Measurements from ENCODE around the gene DUSP1.
"Not testable (repeated sequence)": the region's sequence is repeated elsewhere in the genome, so short reads cannot be mapped to it uniquely, and the experiment has no call there.

DUSP1 gene

DNA sequence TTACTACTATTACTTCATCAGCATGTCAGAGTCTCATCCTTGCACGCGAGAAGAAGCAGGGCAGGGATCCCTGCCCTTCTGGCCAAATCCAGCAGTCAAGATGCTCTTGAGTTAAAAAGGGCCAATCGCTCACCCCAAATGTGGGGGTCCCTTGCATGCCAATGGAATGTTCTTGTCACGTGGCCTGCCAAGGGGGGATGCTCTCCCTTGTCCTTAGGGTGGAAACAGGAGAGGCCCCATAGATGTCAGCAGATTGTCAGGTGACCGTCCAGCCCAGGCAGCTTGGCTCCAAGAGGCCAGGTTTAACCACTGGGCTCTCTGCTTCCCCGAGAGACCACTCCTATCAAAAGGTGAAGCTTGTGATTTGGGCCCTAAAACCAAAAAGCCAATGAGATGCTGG, 25.3 kb upstream of the DUSP1 start:
- no peak for DNase-seq

DNA sequence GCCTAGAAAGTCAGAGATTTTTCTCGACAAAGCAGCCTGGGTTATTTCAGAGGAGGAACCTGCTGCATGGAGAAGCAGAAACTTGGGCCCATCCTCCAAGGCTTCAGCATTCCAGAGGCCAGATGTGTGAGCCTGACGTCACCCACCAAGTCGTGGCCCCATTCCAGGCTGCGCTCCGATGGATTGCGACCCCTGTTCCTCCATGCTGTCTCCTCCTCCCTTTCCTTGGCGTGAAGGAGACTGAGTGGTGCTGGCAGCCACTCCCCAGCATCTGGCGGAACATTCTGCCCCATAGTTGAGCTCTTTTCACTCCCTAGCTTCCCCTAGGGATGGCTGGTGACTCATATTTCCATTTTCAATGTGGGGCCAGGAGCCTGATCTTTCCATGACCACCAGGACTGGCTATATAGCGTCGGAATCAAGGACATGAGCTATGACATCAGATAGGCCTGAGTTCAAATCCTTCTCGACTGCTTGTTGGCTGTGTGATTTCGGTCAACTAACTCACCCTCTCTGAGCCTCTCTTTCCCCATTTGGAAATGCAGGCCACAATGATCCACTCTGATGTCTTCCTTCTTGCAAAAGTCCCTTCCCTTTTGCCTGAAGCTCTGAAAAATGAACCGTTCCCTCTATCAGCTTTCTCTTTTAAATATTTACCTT, 24.5 kb upstream of the DUSP1 start:
- DNase-seq = no peak

GRCh38 chr5:172793577-172794488, 22.8 kb upstream of the DUSP1 start:
- no peak for DNase-seq

- no peak for DNase-seq
Measured at GRCh38 chr5:172792701-172793570, 21.9 kb upstream of the DUSP1 start.

DNA sequence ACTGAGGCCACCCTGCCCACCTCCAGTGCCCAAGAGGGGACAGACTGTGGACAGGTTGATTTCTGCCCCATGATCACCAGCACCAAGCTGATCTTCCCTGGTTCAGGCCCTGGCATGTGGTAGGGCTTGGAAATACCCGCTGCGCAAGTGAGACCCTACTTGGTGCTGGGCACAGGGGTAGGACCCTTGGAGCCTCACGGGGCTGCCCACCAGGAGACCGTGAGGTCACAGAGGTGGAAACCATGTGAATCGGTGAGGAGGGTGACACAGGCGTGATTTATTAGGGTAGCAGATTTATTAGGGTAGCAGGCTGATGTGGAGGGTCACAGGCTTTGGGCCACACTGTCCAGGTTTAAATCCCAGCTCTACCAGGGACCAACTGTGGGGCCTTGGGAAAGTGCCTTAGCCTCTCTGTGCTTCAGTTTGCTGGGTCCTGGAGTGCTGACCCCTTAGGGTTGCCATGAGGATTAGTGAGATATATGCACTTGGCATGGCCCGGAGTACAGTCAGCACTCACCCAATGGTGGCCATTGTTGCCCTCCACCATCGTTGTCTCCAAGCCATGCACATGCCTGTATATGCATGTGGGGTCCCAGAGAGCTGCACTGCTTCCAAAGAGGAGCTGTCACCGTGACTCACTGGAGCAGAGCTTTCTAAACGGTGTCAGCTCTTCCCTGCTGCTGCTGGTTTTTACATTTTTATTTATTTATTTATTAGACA, 20.9 kb upstream of the DUSP1 start:
- DNase-seq = no peak

DNA sequence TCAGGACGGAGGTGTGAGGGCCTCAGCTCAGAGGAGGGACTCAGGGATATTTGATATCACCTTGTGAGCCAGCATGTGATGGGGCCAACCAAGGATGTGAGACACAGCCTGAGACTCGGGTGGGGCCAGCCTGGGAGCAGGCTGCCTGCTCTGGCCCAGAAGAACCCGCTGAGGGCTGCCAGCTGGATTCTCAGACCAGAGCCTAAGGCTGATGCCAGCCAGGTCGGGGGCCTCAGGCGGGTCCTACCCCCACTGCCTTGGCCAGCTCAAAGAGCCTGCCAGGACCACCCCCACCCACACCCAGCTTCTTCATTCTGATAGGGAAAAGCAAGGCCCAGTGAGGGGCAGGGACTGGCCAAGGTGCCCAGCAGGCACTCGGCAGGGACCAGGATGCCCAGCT, 20.3 kb upstream of the DUSP1 start:
- no peak for DNase-seq

DNA sequence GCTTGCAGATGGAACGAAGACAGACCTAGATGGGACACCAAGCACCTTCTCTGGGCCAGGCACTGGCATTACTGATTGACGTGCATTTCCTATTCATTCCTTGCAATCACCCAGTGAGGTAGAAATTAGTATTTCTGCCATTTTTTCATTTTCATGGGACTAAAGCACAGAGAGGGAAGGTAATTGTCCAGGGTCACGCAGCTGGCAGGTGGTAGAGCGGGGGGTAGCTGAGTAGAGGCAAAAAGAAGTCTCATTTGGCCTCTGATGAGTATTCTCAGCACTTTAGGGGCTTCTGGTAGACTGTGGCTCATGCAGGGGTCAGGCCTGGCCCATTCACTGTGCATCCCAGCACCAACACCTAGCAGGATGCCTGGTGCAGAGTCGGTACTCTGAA, 19.5 kb upstream of the DUSP1 start:
- no peak for DNase-seq

DNA sequence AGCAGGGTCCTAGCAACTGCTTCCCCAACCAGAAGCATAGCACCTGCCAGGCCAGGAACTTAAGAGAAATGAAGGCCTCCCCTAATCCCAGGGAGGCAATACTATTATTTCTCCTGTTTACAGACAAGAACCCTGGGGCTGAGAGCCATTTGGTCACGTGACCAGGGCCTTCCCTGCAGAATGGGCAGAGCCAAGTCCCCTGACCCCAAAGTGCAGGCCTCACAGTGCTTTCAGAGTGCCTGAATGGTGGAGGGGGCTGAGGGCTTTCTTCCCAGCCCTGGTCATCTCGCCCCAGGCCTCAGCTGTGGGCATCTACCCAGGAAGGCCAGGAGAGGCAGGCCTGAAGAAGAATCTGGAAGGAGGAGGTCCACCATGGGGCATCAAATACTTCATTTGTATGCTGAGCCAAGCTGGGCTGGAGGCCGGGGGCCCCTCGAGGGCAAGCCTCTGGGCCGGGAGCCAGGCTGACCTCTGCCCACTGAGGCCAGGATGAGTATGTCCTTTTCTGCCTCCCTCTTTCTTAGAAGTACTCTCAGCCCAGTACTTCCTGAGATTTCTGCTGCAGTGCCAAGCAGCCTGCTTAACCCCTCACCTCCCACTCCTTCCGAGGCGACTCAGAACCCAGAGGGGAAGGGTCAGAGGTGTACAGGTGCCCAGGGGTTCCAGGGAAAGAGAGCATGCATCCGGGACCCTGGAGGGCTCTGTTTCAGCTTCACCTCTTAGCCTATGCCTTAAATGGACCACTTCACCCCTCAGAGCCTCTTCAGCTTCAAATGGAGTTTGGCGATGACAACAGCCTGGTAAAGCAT, 18.9 kb upstream of the DUSP1 start:
- no peak for DNase-seq

GRCh38 chr5:172788771-172789686, 18.0 kb upstream of the DUSP1 start:
- DNase-seq = no peak

GRCh38 chr5:172787538-172787937, 16.5 kb upstream of the DUSP1 start:
- DNase-seq = not testable (repeated sequence)

DNA sequence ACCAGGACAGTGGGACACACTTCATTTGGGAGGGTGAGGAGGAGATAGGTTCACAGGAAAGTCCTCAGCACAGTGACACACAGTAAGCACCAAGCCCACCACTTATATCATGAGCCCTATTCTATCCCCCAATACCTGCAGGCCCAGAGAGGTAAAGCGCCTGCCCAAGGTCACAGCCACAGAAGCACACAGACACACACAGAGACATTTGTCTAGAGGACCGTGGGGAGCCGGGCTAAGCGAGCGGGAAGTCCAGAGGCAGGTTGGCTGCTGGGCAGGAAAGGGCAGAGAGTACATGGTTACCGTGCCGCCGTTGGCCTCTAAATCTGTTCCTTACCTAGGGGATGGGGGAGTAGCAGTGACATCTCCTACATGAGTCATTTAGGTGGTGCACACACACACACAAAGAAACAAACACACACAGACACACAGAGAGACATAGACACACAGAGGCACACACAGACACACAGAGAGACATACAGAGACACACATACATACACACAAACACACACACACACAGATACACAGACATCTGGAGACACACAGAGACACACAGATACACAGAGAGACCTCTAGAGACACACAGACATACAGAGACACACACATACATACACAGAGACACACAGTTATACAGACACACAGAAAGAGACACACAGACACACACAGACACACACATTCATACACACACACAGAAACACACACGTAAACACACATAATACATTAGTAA, 15.9 kb upstream of the DUSP1 start:
- DNase-seq = no peak

GRCh38 chr5:172785429-172786088, 14.6 kb upstream of the DUSP1 start:
- no peak for DNase-seq

- DNase-seq = not testable (repeated sequence)
Measured at GRCh38 chr5:172784162-172784561, 13.2 kb upstream of the DUSP1 start.

DNA sequence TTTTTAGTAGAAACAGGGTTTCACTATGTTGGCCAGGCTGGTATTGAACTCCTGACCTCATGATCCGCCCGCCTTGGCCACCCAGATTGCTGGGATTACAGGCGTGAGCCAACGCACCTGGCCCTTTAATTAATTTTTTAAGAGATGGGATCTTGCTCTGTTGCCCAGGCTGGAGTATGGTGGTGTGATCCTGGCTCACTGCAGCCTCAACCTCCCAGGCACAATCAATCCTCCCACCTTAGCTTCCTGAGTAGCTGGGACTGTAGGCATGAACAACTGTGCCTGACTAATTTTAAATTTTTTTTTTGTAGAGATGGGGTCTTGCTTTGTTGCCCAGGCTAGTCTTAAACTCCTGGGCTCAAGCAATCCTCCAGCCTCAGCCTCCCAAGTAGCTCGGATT, 12.3 kb upstream of the DUSP1 start:
- DNase-seq = not testable (repeated sequence)

GRCh38 chr5:172782169-172783039, 11.4 kb upstream of the DUSP1 start:
- DNase-seq = peak; percentile 20

DNA sequence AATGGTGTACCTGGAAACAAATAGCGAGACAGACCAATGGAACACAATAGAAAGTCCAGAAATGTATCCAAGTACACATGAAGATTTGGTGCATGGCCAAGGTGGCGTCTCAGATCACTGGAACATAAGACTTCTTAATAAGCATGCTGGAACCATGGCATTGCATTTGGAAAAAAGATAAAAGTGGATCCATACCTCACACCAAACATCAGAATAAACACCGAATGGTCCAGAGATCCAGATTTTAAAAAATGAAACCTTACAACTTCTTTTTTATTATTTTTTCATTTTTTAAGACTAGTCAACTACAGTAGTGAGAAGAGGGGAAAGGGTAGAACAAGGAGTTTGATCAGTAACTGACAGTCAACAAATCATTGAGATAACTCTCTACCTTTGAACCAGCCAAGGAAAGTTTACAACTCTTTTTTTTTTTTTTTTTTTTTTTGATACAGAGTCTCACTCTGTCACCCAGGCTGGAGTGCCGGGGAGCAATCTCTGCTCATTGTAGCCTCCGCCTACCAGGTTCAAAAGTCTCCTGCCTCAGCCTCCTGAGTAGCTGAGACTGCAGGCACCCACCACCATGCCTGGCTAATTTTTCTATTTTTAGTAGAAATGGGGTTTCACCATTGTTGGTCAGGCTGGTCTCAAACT, 8.8 kb upstream of the DUSP1 start:
- DNase-seq = no peak

GRCh38 chr5:172777881-172778814, 7.2 kb upstream of the DUSP1 start:
- no peak for DNase-seq
